GM12878 (cell line): ENCODE results near the gene SPART. TPM values are rescaled to one million over a fixed set of nuclear protein-coding genes. Genes with fewer than 3 reads are reported as not detected.
"Not testable (repeated sequence)": the region's sequence is repeated elsewhere in the genome, so short reads cannot be mapped to it uniquely, and the experiment has no call there.

ENCODE experiments used
- ATAC-seq: fragments of 200-7000 bp; cut with Tn5 transposase; 3 replicates; pipeline ENCODE4 v1.9.1; 2020; ENCODE audit warnings: mild to moderate bottlenecking, moderate library complexity
- BruUV-seq: library from RNA; stranded (reverse); fragments of 400-500 nt; replicated peaks from 2 replicates; lab custom pipeline; 2021; lab: Mats Ljungman, UMichigan
- CTCF ChIA-PET: fragments of 300-600 bp; sonication (Branson Sonifier 250); formaldehyde crosslinking; extraction: SDS; loops from one replicate; lab custom pipeline; 2021; ENCODE audit warnings: inconsistent platforms; lab: Yijun Ruan, JAX
- POLR2A ChIA-PET: fragments of 350-600 bp; formaldehyde crosslinking; extraction: SDS; loops from one replicate; lab custom pipeline; 2021; ENCODE audit warnings: inconsistent platforms; lab: Charles Lee
- RAD21 ChIA-PET: fragments of 300-600 bp; sonication (Branson Sonifier 250); formaldehyde crosslinking; loops from one replicate; lab custom pipeline; 2023; ENCODE audit warnings: antibody characterized with exemption; ENCODE audit not compliant: unreplicated experiment; lab: Charles Lee
- SMC1A ChIA-PET: fragments of 300-600 bp; sonication (Branson Sonifier 250); formaldehyde crosslinking; loops from one replicate; lab custom pipeline; 2023; ENCODE audit not compliant: unreplicated experiment, uncharacterized antibody; lab: Charles Lee
- DNase-seq: peaks from one replicate; pipeline ENCODE4 v3.0.0-alpha.2; 2011; ENCODE audit warnings: low read depth, low spot score
- FAIRE-seq: peaks from 3 replicates; lab custom pipeline; 2011; peaks lifted over from hg19 to GRCh38; lab: Jason Lieb, UNC
- H2AFZ ChIP-seq: 2 replicates; pipeline ENCODE4 v1.6.0; 2011; ENCODE audit warnings: low read depth, low read length, control low read depth; ENCODE audit not compliant: control insufficient read depth
- H3K27ac ChIP-seq: 2 replicates; pipeline ENCODE4 v1.5.1; 2011; ENCODE audit warnings: control low read depth; ENCODE audit not compliant: control insufficient read depth, insufficient read depth
- H3K27me3 ChIP-seq, 2 experiments: replicated peaks in 1 of 2; 2 replicates each; pipeline versions ENCODE4 v1.6.0 to v1.6.1; 2011; ENCODE audit warnings: low read length in 1 of 2; ENCODE audit not compliant: control insufficient read depth in 2 of 2, insufficient read depth in 2 of 2
- H3K36me3 ChIP-seq, 2 experiments: 2 replicates each; pipeline ENCODE4 v1.5.1; 2011; ENCODE audit warnings: low read length in 1 of 2; ENCODE audit not compliant: control insufficient read depth in 2 of 2, insufficient read depth in 2 of 2
- H3K4me1 ChIP-seq: 2 replicates; pipeline ENCODE4 v1.6.1; 2011; ENCODE audit warnings: mild to moderate bottlenecking, low read length, moderate library complexity, mixed read lengths; ENCODE audit not compliant: control insufficient read depth, insufficient read depth
- H3K4me2 ChIP-seq: 2 replicates; pipeline ENCODE4 v1.6.0; 2011; ENCODE audit warnings: control low read depth; ENCODE audit not compliant: control insufficient read depth, insufficient read depth
- H3K4me3 ChIP-seq: fragments of 200-600 bp; sonication (generic); 2 replicates; pipeline ENCODE4 v1.5.1; 2016
- H3K79me2 ChIP-seq: 2 replicates; pipeline ENCODE4 v1.6.0; 2011; ENCODE audit warnings: low read length; ENCODE audit not compliant: control insufficient read depth, insufficient read depth
- H3K9ac ChIP-seq: 2 replicates; pipeline ENCODE4 v1.8.0; 2011; ENCODE audit warnings: low read length, control low read depth, mixed read lengths; ENCODE audit not compliant: control insufficient read depth, insufficient read depth
- H3K9me3 ChIP-seq: replicated peaks from 3 replicates; pipeline ENCODE4 v1.5.1; 2011; ENCODE audit warnings: mild to moderate bottlenecking, low read length; ENCODE audit not compliant: control insufficient read depth, insufficient read depth
- H4K20me1 ChIP-seq: 2 replicates; pipeline ENCODE4 v1.6.0; 2011; ENCODE audit not compliant: control insufficient read depth, insufficient read depth
- CBFB ChIP-seq: IDR thresholded peaks from 2 replicates; pipeline ENCODE4 v1.6.1; 2016; ENCODE audit warnings: antibody characterized with exemption, low read depth
- CEBPB ChIP-seq, 2 experiments: fragments of 150-350 bp in 1 of 2; IDR thresholded peaks; 2 replicates each; pipeline ENCODE4 v1.6.1; 2012 to 2014; ENCODE audit warnings: low read depth in 2 of 2, low read length in 2 of 2, borderline replicate concordance in 1 of 2, inconsistent platforms in 1 of 2
- KAT2A ChIP-seq: conservative IDR thresholded peaks from 2 replicates; pipeline ENCODE4 v1.6.1; 2011; ENCODE audit warnings: low read depth, low read length; ENCODE audit not compliant: control insufficient read depth
- MTA2 ChIP-seq: fragments of 450-650 bp; IDR thresholded peaks from 2 replicates; pipeline ENCODE4 v1.6.1; 2016; ENCODE audit warnings: low read depth, mild to moderate bottlenecking, moderate library complexity
- RELA ChIP-seq: fragments of 450-650 bp; IDR thresholded peaks from 2 replicates; pipeline ENCODE4 v1.8.0; 2014; ENCODE audit warnings: borderline replicate concordance; ENCODE audit not compliant: partially characterized antibody
- SREBF2 ChIP-seq: IDR thresholded peaks from 2 replicates; pipeline ENCODE4 v1.6.1; 2012; ENCODE audit warnings: mild to moderate bottlenecking, low read length
- WGBS: methylation state at CpG from one replicate; pipeline ENCODE4 v1.1.6; 2016; ENCODE audit warnings: low lambda C conversion rate; ENCODE audit not compliant: insufficient replicate concordance, insufficient coverage; ENCODE audit errors: missing lambda C conversion rate; 5-methylcytosine and 5-hydroxymethylcytosine counted together
- in situ Hi-C: fragments of 300-500 bp; cut with MboI; formaldehyde crosslinking; loops from 9 replicates; pipeline ENCODE4 v1.14.3; 2018; ENCODE audit warnings: mixed read lengths
- intact Hi-C: fragments of 100-400 bp; cut with micrococcal nuclease; formaldehyde crosslinking; loops from one replicate; pipeline ENCODE4 v1.14.2; 2022; ENCODE audit not compliant: unreplicated experiment
- polyA plus RNA-seq, 11 experiments: library from polyadenylated mRNA; depleted of rRNA in 4 of 11; unstranded in 6 of 11; stranded (reverse) in 5 of 11; fragments of >200 nt; fragmentation: Nextera tagmentation in 4 of 11; fragmentation: Illumina TruSeq in 1 of 11; extraction: Ambion mirVana in 4 of 11; extraction: Trizol in 1 of 11; gene quantifications; 1 replicate in 1 of 11; 2 replicates in 10 of 11; pipeline versions ENCODE4 v1.2.1 to v1.2.3, GENCODE V29; 2011 to 2016; ENCODE audit warnings: inconsistent platforms in 2 of 11, missing spikeins in 2 of 11, low read depth in 1 of 11
- total RNA-seq, 4 experiments: library from RNA; depleted of rRNA in 3 of 4; stranded (reverse); fragments of >200 nt in 3 of 4; fragmentation: Illumina TruSeq in 1 of 4; extraction: Trizol in 1 of 4; gene quantifications; 2 replicates each; pipeline versions ENCODE4 v1.2.1 to v1.2.3, GENCODE V29; 2013 to 2021
- TF ChIP-seq, protein P1 (sequence below): fragments of 450-650 bp; IDR thresholded peaks from 2 replicates; pipeline ENCODE4 v1.6.1; 2017; ENCODE audit warnings: antibody characterized with exemption, mild to moderate bottlenecking, moderate library complexity
- TF ChIP-seq, protein P2 (sequence below): IDR thresholded peaks from 2 replicates; pipeline ENCODE4 v1.6.1; 2011; ENCODE audit warnings: mild to moderate bottlenecking, low read depth, low read length, moderate library complexity; ENCODE audit not compliant: insufficient replicate concordance

Gene SPART
- total and polyA plus RNA-seq, 10 of the 15 experiments (the other 5 are each of a cell fraction or from before 2014, with no cell fraction given), result 17.6 to 74.6 (median 42.1) TPM

DNA sequence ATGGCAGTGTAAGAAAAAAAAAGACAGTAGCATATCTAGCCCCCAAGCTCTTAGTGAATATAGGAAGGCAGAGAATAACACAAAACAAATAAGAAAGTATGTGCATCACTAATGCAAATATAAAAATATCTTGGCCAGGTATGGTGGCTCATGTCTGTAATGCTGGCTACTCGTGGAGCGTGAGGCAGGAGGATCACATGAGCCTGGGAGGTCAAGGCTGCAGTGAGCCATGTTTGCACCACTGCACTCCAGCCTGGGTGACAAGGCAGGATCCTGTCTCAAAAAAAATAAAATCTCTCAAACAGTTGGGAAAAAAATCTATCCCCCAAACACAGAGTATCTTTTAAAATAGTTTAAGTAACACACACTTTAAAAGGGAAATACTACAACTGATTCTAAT lies 17.4 kb downstream of the SPART start (continued):
- TF ChIP-seq, protein P1, sequence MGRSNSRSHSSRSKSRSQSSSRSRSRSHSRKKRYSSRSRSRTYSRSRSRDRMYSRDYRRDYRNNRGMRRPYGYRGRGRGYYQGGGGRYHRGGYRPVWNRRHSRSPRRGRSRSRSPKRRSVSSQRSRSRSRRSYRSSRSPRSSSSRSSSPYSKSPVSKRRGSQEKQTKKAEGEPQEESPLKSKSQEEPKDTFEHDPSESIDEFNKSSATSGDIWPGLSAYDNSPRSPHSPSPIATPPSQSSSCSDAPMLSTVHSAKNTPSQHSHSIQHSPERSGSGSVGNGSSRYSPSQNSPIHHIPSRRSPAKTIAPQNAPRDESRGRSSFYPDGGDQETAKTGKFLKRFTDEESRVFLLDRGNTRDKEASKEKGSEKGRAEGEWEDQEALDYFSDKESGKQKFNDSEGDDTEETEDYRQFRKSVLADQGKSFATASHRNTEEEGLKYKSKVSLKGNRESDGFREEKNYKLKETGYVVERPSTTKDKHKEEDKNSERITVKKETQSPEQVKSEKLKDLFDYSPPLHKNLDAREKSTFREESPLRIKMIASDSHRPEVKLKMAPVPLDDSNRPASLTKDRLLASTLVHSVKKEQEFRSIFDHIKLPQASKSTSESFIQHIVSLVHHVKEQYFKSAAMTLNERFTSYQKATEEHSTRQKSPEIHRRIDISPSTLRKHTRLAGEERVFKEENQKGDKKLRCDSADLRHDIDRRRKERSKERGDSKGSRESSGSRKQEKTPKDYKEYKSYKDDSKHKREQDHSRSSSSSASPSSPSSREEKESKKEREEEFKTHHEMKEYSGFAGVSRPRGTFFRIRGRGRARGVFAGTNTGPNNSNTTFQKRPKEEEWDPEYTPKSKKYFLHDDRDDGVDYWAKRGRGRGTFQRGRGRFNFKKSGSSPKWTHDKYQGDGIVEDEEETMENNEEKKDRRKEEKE, result no peak

GRCh38 chr13:36325912-36326311 lies 20.3 kb downstream of the SPART start:
- Histone ChIP-seq H2AFZ (no peak overlapping the region), H3K27ac (no peak overlapping the region), H4K20me1 (no peaks in the 10 kb centered on the region), H3K27me3 (no peaks in the 10 kb centered on the region), H3K9ac (no peak overlapping the region), H3K4me3 (no peak overlapping the region), H3K4me1 (no peaks in the 10 kb centered on the region), H3K79me2 (no peaks in the 10 kb centered on the region), H3K36me3 (no peaks in the 10 kb centered on the region), H3K4me2 (no peak overlapping the region), H3K9me3 (no peaks in the 10 kb centered on the region)
- ChIA-PET CTCF (interaction anchor here (1.0 to 2.1 kb wide), 5 partner anchors 11 to 42 kb away, joined by 3 to 9 read pairs (median 3); no protein-coding TSS in a partner anchor), POLR2A (no interaction called here), SMC1A (interaction anchor here (0.9 to 1.9 kb wide), 2 partner anchors 19 to 100 kb away, joined by 3 to 4 read pairs; no protein-coding TSS in a partner anchor), RAD21 (no interaction called here)
- WGBS, result 0% methylated on average over 1 of the region's 1 CpG
- BruUV-seq, result no TSS peak
- FAIRE-seq, result no peak
- no peak for ATAC-seq
- intact Hi-C loops, result no loop called here
- no peak for TF ChIP-seq MTA2
- TF ChIP-seq CBFB, result no peak
- no peak for TF ChIP-seq CEBPB (IDR thresholded peaks at IDR 0.05; ENCODE audit: borderline replicate concordance in 1 of 2, low read depth in 2 of 2, low read length in 2 of 2)
- no peak for TF ChIP-seq KAT2A
- TF ChIP-seq, protein P2, sequence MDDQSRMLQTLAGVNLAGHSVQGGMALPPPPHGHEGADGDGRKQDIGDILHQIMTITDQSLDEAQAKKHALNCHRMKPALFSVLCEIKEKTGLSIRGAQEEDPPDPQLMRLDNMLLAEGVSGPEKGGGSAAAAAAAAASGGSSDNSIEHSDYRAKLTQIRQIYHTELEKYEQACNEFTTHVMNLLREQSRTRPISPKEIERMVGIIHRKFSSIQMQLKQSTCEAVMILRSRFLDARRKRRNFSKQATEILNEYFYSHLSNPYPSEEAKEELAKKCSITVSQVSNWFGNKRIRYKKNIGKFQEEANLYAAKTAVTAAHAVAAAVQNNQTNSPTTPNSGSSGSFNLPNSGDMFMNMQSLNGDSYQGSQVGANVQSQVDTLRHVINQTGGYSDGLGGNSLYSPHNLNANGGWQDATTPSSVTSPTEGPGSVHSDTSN, result no peak
- TF ChIP-seq RELA, result no peak
- TF ChIP-seq SREBF2, result no peak
- in situ Hi-C loops, result no loop called here
- no peak for DNase-seq

DNA sequence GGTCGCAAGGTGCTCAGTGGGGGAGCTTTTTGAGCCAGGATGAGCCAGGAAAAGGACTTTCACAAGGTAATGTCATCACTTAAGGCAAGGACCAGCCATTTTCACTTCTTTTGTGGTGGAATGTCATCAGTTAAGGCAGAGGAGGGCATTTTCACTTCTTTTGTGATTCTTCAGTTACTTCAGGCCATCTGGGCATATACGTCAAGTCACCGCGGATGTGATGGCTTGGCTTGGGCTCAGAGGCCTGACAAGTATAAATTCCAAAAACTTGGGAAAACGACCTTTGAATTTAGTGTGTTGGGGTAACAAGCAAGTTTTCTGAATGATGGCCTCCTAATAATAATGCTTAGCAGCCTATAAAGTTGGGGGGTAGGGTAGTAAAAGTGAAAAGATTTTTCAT lies 21.3 kb downstream of the SPART start:
- ATAC-seq, RAD21 ChIA-PET, DNase-seq, in situ Hi-C loops, H3K9me3 ChIP-seq, BruUV-seq, H3K79me2 ChIP-seq, POLR2A ChIA-PET, H3K4me2 ChIP-seq, intact Hi-C loops, H3K27ac ChIP-seq, H3K4me3 ChIP-seq, H4K20me1 ChIP-seq, H3K27me3 ChIP-seq, H3K9ac ChIP-seq, H2AFZ ChIP-seq, FAIRE-seq, H3K36me3 ChIP-seq, H3K4me1 ChIP-seq: not testable (repeated sequence)
- 76% methylated on average over 4 of the region's 5 CpGs for WGBS
- ChIA-PET CTCF (interaction anchor here (0.6 to 2.1 kb wide), 3 partner anchors 10 to 646 kb away, joined by 3 to 9 read pairs (median 4); no protein-coding TSS in a partner anchor), SMC1A (interaction anchor here (1.9 kb wide), 1 partner anchor 18 kb away, joined by 4 read pairs; no protein-coding TSS in a partner anchor)
